Measurements from ENCODE around the gene CFI. TPM values are rescaled to one million over a fixed set of nuclear protein-coding genes. Genes with fewer than 3 reads are reported as not detected.

CFI gene
- total and polyA plus RNA-seq, 7 experiments from 2014 or later = not detected

- Histone ChIP-seq H3K27ac (ENCODE audit: low read depth, low read length) (peak overlapping the region; percentile 42), H3K9me3 (ENCODE audit: control insufficient read depth in 2 of 3, low read length in 3 of 3) (no peaks in the 10 kb centered on the region), H3K4me1 (ENCODE audit: control insufficient read depth in 2 of 2, insufficient read depth in 2 of 2, low read length in 2 of 2) (peaks cover 17 to 23% of the 10 kb centered on the region in 2 donors), H3K27me3 (ENCODE audit: control insufficient read depth in 2 of 2, insufficient read depth in 2 of 2, low read length in 2 of 2) (no peaks in the 10 kb centered on the region), H3K36me3 (ENCODE audit: control insufficient read depth in 2 of 3, insufficient read depth in 3 of 3, low read length in 3 of 3) (peaks cover 9 to 58% (median 14%) of the 10 kb centered on the region in 3 experiments), H3K4me3 (ENCODE audit: low read length) (no peak overlapping the region)
- Mint-ChIP-seq H3K4me3 (peak overlapping the region in 9 of 10 donors; percentile 40 to 79 (median 70)), H3K27me3 (no peaks in the 10 kb centered on the region), H3K36me3 (peaks cover 17 to 54% (median 51%) of the 10 kb centered on the region in 5 donors), H3K27ac (peak overlapping the region in 8 of 9 donors; percentile 64 to 90 (median 87)), H3K4me1 (peaks cover 17 to 68% (median 40%) of the 10 kb centered on the region in 7 donors), H3K9me3 (peaks cover 0 to 7% (median 0%) of the 10 kb centered on the region in 11 donors)
- POLR2A ChIA-PET = interaction anchor here (1.1 to 1.8 kb wide), 5 partner anchors 8 to 132 kb away, joined by 3 to 5 read pairs (median 4); partner anchors contain the start of gene MCUB
- DNase-seq (no peak), ATAC-seq (no peak)
- intact Hi-C loops (cut with micrococcal nuclease) = loop anchor here in 1 of 2 donors (1.0 to 5.0 kb wide), 2 partner anchors 11 to 36 kb away; no protein-coding TSS in a partner anchor
- CTCF ChIA-PET = interaction anchor here (1.1 to 1.4 kb wide), 2 partner anchors 12 to 135 kb away, joined by 3 read pairs; partner anchors contain the start of gene CASP6
Measured at GRCh38 chr4:109691411-109691920, 110.3 kb downstream of the CFI start.

Other genes starting within 250 kb of the CFI start
- gene MCUB, start 241.8 kb downstream of the CFI start, total RNA-seq = 100 to 1,000 TPM in 4 of 5 experiments, 10 to 100 TPM in 1; 83.4 to 177 (median 114) TPM
- 100 to 1,000 TPM; 191 to 207 TPM for gene MCUB, start 241.8 kb downstream of the CFI start, polyA plus RNA-seq
- 10 to 100 TPM in 4 of 5 experiments, 1 to 10 TPM in 1; 9.3 to 29.9 (median 23.6) TPM for gene CASP6, start 98.6 kb downstream of the CFI start, total RNA-seq
- gene CASP6, start 98.6 kb downstream of the CFI start, polyA plus RNA-seq = 10 to 100 TPM; 63.1 to 85.8 TPM
- 10 to 100 TPM; 11.5 to 15.4 (median 14.5) TPM for gene PLA2G12A, start 71.9 kb downstream of the CFI start, total RNA-seq
- gene PLA2G12A, start 71.9 kb downstream of the CFI start, polyA plus RNA-seq = 10 to 100 TPM; 47.8 to 48.4 TPM
- gene GAR1, start 13.8 kb upstream of the CFI start, total RNA-seq = 10 to 100 TPM in 4 of 5 experiments, 1 to 10 TPM in 1; 9.5 to 24.8 (median 10.3) TPM
- gene GAR1, start 13.8 kb upstream of the CFI start, polyA plus RNA-seq = 10 to 100 TPM; 16.4 to 18.6 TPM
- gene RRH, start 26.0 kb upstream of the CFI start, total RNA-seq = under 1 TPM in 1 of 5 experiments, not detected in 4; 0.49 TPM
- gene RRH, start 26.0 kb upstream of the CFI start, polyA plus RNA-seq = not detected
- gene LRIT3, start 46.1 kb upstream of the CFI start, total RNA-seq = under 1 TPM; 0.17 to 0.41 (median 0.34) TPM
- under 1 TPM in 1 of 2 donors, not detected in 1; 0.15 TPM for gene LRIT3, start 46.1 kb upstream of the CFI start, polyA plus RNA-seq
- under 1 TPM in 1 of 5 experiments, not detected in 4; 0.86 TPM for gene EGF, start 110.9 kb upstream of the CFI start, total RNA-seq
- gene EGF, start 110.9 kb upstream of the CFI start, polyA plus RNA-seq = not detected